GM18861 (cell line): ENCODE data around the gene SLC36A1.
"Not testable (repeated sequence)": the region's sequence is repeated elsewhere in the genome, so short reads cannot be mapped to it uniquely, and the experiment has no call there.

Experiments
- ATAC-seq: cut with Tn5 transposase; IDR thresholded peaks from one replicate; pipeline ENCODE4 v1.9.1; 2021; ENCODE audit not compliant: unreplicated experiment

The SLC36A1 gene

DNA sequence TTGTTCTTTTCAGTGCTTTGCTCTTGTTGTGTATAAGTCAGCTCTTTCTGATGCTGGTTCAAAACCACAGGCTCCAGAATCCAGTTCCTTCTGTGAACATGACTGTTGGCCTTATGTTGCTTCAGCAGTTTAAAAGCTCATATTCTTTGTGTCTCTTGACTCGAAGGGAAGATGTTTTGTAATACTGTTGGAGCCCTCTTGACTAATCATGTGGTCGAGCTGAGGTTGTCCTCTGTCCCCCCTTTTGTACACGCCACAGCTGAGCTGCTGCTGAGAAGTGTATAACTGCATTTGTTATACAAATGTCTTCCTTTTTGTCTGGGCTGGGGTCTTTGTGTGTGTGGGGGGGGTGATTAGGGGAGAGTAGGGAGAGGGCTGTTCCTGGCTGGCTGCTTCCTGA, 35.8 kb downstream of the SLC36A1 start:
- no peak for ATAC-seq

GRCh38 chr5:151483647-151484046, 36.2 kb downstream of the SLC36A1 start:
- no peak for ATAC-seq

- no peak for ATAC-seq
Observed at GRCh38 chr5:151487544-151487943, 40.1 kb downstream of the SLC36A1 start.

DNA sequence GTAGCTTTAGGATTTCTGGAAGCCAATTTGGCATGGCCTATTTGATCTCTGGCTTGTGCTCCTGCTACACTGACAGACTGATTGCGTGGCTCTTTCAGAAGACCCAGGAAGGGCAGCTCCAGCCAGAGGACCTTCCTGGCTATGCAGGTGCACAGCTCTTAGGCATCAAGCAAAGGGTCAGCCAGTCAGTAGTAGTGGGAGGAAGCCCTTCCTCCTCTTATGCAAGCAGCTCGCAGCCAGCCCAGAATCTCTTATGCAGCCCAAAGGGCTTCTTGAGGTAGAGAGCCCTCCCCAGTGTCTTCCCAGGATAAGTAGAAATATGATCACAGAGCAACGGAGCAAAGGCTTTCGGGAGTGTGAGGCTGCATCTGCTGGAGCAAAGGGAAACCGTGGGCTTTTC, 43.2 kb downstream of the SLC36A1 start:
- no peak for ATAC-seq

GRCh38 chr5:151491062-151491461, 43.7 kb downstream of the SLC36A1 start:
- no peak for ATAC-seq

GRCh38 chr5:151492729-151493128, 45.3 kb downstream of the SLC36A1 start:
- ATAC-seq = no peak

- no peak for ATAC-seq
Observed at GRCh38 chr5:151493665-151494064, 46.3 kb downstream of the SLC36A1 start.

GRCh38 chr5:151495320-151495719, 47.9 kb downstream of the SLC36A1 start:
- no peak for ATAC-seq

GRCh38 chr5:151496041-151496484, 48.7 kb downstream of the SLC36A1 start:
- no peak for ATAC-seq

DNA sequence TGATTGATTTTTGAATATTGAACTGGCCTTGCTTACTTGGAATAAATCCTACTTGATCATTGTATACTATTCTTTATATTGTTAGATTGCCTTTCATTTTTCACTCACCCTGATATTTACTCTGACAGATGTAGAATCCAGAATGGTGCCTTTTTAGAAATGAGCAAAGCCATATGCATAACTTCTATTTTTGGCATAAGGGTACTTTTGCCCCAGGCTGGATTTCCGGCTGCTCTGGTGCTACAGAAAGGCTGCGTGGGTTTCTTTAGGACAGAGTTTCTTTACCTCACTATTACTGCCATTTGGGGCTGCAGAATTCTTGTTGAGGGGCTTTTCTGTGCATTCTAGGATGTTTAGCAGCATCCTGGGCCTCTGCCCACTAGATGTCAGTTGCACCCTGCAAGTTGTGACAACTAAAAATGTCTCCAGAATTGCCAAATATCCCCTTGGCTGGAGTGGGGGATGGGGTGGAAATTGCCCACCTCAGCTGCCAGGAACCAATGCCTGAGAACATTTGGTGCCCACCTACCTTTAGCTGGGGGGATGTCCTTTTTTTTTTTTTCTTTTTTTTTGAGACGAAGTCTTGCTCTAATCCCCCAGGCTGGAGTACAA, 50.1 kb downstream of the SLC36A1 start:
- ATAC-seq = no peak

DNA sequence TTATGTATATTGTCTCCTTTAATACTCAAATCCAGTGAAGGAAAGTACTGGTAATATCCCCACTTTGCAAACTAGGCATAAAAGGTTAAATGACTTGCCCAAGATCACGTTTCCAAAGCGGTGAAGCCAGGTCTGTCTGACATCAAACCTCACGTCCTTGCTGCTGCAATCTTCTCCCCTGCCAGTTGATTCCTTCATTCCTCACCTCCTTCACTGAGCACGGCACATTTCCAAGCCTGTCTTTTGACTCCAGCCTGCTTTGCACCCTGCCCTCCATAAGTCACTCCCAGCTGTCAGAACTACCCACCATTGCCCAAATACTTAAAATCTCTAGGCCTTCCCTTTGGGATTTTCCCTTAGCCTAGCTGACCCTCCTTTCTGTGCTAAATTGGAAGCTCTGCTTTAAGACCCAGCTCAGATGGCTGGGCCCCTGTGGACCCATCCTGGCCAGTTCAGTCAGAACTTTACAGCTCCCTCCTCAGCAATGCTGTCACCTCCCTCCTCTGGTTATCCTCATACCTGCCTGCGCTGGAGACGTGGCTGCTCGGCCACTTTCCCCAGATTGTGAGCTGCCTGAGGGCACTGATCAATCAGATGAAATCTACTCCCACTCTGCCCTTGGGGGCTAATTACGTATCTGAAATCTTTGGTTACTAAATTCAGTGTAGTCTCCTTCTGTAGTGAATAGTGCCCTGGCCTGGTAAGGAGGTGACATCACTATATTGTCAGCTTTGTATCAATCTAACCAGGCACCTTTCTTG, 51.2 kb downstream of the SLC36A1 start:
- ATAC-seq = no peak

- ATAC-seq = no peak
Observed at GRCh38 chr5:151499501-151500035, 52.2 kb downstream of the SLC36A1 start.

DNA sequence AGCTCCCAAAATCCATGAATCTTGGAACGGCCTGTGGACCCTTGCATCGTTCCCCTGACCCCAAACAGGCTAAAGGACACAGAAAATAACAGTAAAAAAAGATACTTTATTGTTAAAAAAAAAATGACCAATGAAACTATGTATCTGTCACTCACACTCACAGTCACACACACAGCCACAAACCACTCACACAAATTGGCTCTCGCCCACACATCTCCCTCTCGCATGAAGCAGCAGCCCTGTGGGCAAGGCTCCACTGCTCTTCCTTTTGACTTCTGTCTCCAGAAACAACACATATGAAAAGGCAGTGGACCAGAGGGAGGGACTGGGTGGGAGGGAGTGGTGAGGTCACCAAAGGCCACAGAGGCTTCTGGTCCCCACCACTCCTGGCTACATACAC, 56.6 kb downstream of the SLC36A1 start:
- ATAC-seq = no peak

DNA sequence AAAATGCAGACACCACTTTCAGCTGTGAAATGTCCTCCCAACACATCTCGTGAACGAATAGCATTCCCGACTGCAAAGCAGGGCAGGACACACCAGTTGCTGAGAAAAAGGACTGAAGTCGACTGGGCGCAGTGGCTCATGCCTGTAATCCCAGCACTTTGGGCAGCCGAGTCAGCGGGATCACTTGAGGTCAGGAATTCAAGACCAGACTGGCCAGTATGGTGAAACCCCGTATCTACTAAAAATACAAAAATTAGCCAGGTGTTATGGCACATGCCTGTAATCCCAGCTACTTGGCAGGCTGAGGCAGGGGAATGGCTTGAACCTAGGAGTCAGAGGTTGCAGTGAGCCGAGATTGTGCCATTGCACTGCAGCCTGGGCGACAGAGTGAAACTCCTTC, 60.9 kb downstream of the SLC36A1 start:
- not testable (repeated sequence) for ATAC-seq

- ATAC-seq = peak; percentile 52
Observed at GRCh38 chr5:151509231-151509630, 61.8 kb downstream of the SLC36A1 start.

- ATAC-seq = no peak
Observed at GRCh38 chr5:151509836-151510235, 62.4 kb downstream of the SLC36A1 start.

DNA sequence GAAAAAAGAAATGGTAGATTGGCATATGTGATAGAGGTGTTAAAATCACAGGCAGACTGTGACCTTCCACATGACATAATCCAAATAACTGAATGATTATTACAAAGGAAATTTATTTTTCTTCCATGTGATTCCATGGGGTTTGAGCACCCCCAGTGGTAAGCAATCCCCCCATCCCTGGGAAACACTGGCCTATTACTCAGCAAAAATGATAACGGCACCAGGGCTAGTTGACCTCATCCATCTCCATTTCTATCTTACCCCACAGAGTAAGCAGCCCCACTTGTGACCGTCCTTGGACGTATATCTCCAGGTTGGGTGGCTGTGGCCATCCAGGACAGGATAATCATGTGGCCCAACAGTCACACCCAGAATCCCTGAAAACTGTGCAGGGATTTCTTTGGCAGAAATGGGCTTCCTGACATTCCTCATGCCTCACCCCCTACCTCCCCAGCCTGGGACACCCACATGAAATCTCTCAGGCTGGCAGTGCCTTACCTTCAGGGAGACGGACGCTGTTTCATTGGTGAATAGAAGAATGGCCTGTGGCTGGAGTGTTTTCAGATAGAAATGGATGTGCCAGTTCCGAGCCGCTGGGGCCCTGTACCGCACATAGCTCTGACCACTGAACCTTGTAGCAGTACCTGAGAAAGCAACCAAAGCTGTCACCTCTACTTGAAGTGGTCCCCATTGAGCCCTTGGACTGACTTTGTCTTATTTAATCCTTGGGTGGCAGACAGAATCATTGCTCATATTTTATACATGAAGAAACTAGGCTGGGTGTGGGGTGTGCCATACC, 69.9 kb downstream of the SLC36A1 start:
- no peak for ATAC-seq

- no peak for ATAC-seq
Observed at GRCh38 chr5:151520294-151520693, 72.9 kb downstream of the SLC36A1 start.

DNA sequence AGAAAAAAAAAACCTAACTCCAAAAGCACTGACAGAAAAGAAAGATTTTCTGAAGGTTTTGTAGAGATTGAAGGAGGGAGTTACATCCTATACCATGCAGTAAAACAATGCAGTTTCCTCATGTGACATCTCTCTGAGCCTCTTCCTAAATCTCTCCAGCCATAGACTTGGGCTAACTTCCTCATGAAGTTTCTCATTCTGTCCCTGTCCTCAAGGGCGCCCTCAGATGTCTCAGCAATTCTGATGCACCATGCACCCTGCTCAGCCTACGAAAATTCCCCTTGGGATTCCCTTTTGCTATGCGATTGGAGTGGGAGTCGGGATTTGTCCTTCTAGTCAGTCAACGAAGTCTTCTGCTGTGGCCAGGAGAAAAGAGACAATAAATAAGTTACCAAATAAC, 74.8 kb downstream of the SLC36A1 start:
- ATAC-seq = no peak

- ATAC-seq = peak; percentile 88
Observed at GRCh38 chr5:151523335-151523734, 75.9 kb downstream of the SLC36A1 start.

DNA sequence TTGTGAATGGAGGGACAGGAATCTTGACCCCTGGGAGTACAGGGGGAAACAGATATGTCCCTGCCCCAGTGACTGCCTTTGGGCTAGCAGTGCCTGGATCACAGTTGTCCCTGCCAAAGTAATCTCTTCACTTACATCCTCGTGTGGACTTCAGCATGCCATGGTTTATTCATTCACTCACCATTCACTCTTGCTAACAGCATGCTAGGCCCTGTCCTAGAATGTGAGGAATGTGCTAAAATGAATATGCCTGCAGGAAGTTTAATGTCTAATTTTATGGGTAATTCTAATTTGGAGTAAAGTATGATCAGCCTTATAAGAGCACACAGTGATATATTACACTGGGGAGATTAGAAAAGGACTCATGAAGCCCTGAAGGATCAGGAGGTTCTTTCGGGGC, 80.8 kb downstream of the SLC36A1 start:
- ATAC-seq = no peak

DNA sequence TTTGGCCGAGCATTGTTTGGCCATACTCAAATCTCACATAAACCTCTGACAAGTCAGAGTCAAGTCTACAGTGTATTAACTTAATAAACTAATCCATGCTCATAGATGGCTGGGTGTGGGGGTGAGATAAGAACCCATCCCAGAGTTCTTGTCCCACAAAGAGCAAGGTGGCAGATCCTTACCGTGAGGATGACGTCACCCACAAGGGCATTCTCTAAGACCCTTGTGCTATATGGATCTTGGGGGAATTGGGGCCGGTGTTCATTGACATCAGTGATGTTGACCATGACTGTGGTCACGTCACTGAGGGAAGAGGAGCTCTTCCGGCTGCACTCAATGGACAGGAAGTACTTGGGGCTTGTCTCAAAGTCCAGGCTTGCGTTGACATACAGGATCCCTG, 81.6 kb downstream of the SLC36A1 start:
- no peak for ATAC-seq
